ENCODE data around the gene CHN2.
"Not testable (repeated sequence)": the region's sequence is repeated elsewhere in the genome, so short reads cannot be mapped to it uniquely, and the experiment has no call there.

Gene CHN2

DNA sequence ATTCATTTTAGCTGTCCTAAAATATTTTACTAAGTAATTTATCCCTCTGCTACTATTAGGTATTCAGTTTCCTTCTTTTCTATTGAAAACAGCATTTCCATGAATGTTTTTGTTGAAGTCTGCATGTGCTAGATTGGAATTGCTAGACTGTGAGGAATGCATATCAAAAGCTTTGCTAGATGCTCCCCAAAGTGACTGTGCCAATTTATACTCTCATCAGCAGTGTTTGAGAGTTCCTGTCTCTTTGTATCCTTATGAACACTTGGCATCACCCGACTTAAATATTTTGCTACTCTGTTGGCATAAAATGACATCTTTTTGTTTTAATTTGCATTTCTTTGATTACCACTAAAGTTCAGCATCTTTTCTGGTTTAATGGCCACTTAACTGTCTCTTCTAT lies 324.0 kb downstream of the CHN2 start:
- in situ Hi-C loops (cut with MboI; ENCODE audit: low sequenced_read_pairs) = no loop called here

DNA sequence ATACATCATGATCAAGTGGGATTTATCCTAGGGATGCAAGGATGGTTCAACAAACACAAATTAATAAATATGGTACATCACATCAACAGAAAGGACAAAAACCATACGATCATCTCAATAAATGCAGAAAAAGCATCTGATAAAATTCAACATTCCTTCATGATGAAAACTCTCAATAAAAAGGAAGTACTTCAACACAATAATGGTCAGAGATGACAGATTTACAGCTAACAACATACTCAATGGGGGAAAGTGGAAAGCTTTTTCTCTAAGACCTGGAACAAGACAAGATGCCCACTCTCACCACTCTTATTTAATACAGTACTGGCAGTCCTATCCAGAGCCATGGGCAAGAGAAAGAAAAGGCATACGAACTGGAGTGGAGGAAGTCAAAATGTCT lies 329.2 kb downstream of the CHN2 start:
- in situ Hi-C loops (cut with MboI; ENCODE audit: low sequenced_read_pairs) = no loop called here

DNA sequence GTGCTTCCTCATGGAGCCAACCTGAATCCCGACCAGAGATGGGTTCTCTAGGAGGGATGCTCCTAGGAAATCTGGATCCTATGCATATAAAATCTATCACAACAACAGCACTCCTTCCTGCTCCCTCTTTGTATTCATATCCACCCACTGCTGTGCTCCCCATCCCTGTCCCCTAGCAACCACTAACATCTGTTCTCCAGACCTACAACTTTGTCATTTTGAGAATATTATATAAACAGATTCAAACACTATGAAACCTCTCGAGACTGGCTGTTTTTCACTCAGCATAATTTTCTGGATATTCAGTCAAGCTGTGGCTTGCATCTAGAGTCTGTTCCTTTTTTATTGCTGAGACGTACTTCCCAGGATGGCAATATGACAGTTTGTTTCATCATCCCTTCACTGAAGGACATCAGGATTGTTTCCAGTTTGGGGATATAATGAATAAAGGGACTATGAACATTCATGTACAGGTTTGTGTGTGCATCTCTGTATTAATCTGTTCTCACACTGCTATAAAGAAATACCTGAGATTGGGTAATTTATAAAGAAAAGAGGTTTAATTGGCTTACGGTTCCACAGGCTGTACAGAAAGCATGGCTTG lies 333.0 kb downstream of the CHN2 start:
- in situ Hi-C loops (cut with MboI; ENCODE audit: low sequenced_read_pairs) = no loop called here

DNA sequence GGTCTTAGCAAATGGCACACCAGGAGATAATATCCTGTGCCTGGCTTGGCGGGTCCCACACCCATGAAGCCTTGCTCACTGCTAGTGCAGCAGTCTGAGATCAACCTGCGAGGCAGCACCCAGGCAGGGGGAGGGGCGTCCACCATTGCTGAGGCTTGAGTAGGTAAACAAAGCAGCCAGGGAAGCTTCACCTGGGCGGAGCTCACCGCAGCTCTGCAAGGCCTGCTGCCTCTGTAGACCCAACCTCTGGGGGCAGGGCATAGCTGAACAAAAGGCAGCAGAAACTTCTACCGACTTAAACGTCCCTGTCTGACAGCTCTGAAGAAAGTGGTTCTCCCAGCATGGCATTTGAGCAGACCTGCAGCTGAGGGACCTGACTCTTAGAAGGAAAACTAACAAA lies 334.0 kb downstream of the CHN2 start:
- in situ Hi-C loops (cut with MboI; ENCODE audit: low sequenced_read_pairs) = not testable (repeated sequence)
